ENCODE measurements around the gene CDSN.

The CDSN gene

DNA sequence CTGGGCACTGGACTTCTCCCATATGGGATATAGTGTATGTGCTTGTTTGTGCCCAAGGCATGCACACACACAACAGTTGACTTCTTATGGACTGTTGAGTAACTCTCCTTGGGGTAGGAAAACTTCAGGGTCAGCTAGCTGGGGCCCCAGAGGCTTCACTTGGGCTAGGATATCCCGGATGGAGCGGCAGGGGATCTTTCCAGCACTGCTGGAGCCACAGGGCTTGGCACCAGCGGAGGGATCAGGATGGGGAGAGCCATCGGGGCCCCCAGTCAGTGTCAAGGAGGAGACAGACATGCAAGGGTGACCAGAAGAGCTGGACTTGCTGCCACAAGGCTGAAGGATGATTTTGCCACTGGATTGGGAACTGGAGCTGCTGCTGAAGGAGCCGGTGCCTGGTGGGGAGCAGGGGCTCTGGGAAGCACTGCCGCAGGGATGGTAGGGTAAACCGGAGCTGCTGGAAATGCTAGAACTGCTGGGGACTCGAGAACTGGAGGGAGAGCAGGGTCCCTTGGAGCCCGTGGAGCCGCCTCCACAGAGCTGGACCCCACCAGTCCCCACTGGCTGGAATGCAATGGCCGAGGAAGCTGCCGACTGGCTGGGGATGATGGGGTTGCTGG lies 4.2 kb downstream of the CDSN start:
- H3K9me3 Mint-ChIP-seq = no peaks in the 10 kb centered on the region
- H3K4me3 Mint-ChIP-seq = no peak overlapping the region
- peaks cover 19% of the 10 kb centered on the region for H3K27me3 Mint-ChIP-seq (ENCODE audit: low read depth)
- TF ChIP-seq, protein P1, sequence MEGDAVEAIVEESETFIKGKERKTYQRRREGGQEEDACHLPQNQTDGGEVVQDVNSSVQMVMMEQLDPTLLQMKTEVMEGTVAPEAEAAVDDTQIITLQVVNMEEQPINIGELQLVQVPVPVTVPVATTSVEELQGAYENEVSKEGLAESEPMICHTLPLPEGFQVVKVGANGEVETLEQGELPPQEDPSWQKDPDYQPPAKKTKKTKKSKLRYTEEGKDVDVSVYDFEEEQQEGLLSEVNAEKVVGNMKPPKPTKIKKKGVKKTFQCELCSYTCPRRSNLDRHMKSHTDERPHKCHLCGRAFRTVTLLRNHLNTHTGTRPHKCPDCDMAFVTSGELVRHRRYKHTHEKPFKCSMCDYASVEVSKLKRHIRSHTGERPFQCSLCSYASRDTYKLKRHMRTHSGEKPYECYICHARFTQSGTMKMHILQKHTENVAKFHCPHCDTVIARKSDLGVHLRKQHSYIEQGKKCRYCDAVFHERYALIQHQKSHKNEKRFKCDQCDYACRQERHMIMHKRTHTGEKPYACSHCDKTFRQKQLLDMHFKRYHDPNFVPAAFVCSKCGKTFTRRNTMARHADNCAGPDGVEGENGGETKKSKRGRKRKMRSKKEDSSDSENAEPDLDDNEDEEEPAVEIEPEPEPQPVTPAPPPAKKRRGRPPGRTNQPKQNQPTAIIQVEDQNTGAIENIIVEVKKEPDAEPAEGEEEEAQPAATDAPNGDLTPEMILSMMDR (IDR thresholded peaks at IDR 0.05; ENCODE audit: unreplicated experiment in 3 of 3) = no peak
- H3K27ac Mint-ChIP-seq = peak overlapping the region in 1 of 3 experiments; percentile 93
- H3K4me1 Mint-ChIP-seq = peaks cover 46% of the 10 kb centered on the region
- H3K36me3 Mint-ChIP-seq (ENCODE audit: low read depth) = no peaks in the 10 kb centered on the region

DNA sequence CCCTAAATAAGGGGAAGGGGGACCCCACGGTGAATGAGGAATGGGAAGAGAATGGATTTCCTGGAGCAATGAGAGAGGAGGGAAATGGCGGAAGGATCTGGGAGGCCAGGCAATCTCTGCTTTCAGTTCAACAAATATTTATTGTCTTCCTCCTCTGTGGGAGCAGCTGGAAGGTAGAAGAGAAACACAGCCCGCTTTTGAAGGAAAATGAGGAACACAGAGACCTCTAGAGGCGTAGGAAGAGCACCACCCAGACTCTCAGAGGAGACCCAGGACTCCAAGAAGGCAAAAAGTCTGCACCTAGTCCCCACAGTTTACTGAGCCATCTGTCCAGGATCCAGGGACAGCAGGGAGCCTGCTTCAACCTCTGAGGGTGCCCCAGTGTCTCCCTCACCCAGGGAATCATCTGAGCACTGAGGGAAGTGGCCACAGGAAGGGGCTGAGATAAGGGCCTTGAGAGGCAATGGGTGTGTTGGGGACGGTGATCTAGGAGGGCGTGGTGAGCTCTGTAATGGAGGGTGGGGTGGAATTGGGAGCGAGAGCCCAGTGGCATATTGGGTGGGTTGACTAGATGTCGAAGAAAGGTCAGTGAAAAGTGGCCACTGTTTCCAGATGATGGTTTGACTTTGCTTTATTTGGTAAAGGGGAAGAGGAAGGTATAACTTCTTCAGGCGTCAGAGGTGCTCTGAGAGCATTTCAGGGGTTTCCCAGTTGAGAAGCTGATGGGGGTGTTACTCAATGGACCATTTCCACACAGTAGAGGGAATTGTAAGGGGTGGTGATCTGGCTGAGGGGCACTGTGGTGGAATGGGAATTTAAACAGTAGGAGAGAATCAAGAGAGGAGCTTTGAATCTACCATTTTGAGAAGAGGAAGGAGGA lies 5.0 kb downstream of the CDSN start:
- TF ChIP-seq, protein P1 (IDR thresholded peaks at IDR 0.05; ENCODE audit: unreplicated experiment in 3 of 3) = no peak
- no peak overlapping the region for H3K4me3 Mint-ChIP-seq
- H3K9me3 Mint-ChIP-seq = no peaks in the 10 kb centered on the region
- peaks cover 28% of the 10 kb centered on the region for H3K27me3 Mint-ChIP-seq (ENCODE audit: low read depth)
- H3K4me1 Mint-ChIP-seq = peaks cover 46% of the 10 kb centered on the region
- H3K27ac Mint-ChIP-seq = peak overlapping the region in 2 of 3 experiments; percentile 87 to 93
- no peaks in the 10 kb centered on the region for H3K36me3 Mint-ChIP-seq (ENCODE audit: low read depth)

DNA sequence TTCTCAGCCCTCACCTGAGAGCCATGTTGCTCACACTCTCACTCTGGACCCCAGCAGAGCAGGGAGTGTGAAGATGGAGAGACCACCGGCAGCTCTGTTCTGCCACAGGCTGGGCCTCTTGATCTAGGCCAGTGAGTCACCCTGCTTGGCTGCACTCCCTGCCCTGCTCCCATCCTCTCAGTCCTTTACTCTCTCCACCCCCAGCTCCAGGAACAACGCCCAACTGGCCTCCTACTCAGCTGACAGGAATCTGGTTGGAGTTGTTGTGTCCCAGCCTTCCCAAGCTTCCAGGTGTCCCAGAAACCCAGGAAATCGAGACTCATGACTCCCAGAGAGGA lies 5.7 kb downstream of the CDSN start, which contains the start of gene PSORS1C1:
PSORS1C1 (plus strand) TSS at position 260 of the 338 bp plus-strand sequence. CDS start 14,833 bp downstream, outside the sequence.
- Mint-ChIP-seq H3K27me3 (ENCODE audit: low read depth) (peaks cover 35% of the 10 kb centered on the region), H3K36me3 (ENCODE audit: low read depth) (no peaks in the 10 kb centered on the region), H3K9me3 (no peaks in the 10 kb centered on the region), H3K4me1 (peaks cover 46% of the 10 kb centered on the region), H3K4me3 (peak within 1 kb of the TSS in 1 of 3 experiments; percentile 36), H3K27ac (peak within 1 kb of the TSS in 2 of 3 experiments; percentile 87 to 93)
- TF ChIP-seq, protein P1 (IDR thresholded peaks at IDR 0.05; ENCODE audit: unreplicated experiment in 3 of 3) = no peak

DNA sequence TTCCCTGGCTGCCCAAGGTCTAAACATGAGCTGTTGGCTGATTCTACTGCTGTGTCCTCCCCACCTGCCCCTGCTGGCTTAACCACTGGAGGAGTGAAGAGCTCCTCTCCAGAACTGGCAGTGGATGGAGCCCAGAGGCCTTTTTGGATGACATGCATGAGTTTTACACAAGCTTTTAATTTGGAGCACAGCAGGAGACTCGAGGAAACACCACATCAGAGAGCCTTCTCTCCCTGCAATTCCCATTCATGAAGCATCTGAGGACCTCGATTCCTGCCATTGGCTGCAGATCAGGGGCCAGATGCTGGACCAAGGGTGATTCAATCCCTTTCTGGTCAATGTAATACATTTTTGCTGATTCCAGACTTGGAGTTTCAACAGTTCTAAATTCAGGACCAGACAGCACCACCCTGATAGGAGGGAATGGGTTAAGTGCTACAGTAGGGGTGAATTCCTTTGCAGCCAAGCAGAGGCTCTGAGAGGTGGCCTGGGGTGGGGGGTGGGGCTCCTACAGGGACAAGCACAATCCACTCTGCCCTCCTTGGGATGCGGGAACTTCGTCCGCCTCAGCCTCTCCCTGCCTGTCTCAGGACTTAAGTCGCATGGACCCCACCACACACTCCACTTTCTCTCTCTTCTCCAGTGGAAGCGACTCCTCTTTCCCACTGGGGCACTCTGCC lies 6.2 kb downstream of the CDSN start:
- peak overlapping the region in 2 of 3 experiments; percentile 87 to 93 for H3K27ac Mint-ChIP-seq
- peak overlapping the region in 1 of 3 experiments; percentile 36 for H3K4me3 Mint-ChIP-seq
- no peaks in the 10 kb centered on the region for H3K9me3 Mint-ChIP-seq
- peaks cover 40% of the 10 kb centered on the region for H3K27me3 Mint-ChIP-seq (ENCODE audit: low read depth)
- H3K36me3 Mint-ChIP-seq (ENCODE audit: low read depth) = no peaks in the 10 kb centered on the region
- H3K4me1 Mint-ChIP-seq = peaks cover 46% of the 10 kb centered on the region
- TF ChIP-seq, protein P1 (IDR thresholded peaks at IDR 0.05; ENCODE audit: unreplicated experiment in 3 of 3) = no peak

DNA sequence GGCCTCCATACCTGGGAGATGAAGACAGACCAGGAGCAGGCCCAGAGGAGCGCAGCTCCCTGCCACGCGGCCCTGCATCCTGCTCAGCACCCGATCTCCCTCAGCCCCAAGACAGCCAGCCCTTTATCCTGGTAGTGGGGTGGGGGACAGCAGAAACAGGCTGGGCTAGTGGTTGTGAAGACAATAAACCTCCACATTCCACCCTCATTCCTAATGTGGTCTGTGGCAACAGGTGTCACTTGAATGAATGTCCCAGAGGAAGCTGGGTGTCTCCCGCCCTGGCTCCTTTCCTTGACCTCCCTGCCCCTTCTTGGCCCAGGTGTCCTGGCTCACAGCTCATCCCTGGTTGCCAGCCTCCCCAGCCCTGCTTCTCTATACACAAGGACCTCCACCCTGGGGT lies 7.8 kb downstream of the CDSN start, which contains the start of gene C6orf15:
C6orf15 (minus strand) TSS at position 98 of the 400 bp plus-strand sequence; CDS start at position 78, 20 bp downstream.
- peak within 1 kb of the TSS in 2 of 3 experiments; percentile 87 to 93 for H3K27ac Mint-ChIP-seq
- H3K36me3 Mint-ChIP-seq (ENCODE audit: low read depth) = no peaks in the 10 kb centered on the region
- peaks cover 46% of the 10 kb centered on the region for H3K4me1 Mint-ChIP-seq
- H3K9me3 Mint-ChIP-seq = no peaks in the 10 kb centered on the region
- TF ChIP-seq, protein P1 (IDR thresholded peaks at IDR 0.05; ENCODE audit: unreplicated experiment in 3 of 3) = no peak
- H3K4me3 Mint-ChIP-seq = no peak within 1 kb of the TSS
- H3K27me3 Mint-ChIP-seq (ENCODE audit: low read depth) = peaks cover 51% of the 10 kb centered on the region

Data from nephron (organoid).